NCI-H526 (cell line): ENCODE results near the gene RRP7A.
A peak's percentile ranks its signal among the peaks of the same experiment; 100 is the strongest.
"Not testable (repeated sequence)": the region's sequence is repeated elsewhere in the genome, so short reads cannot be mapped to it uniquely, and the experiment has no call there.

Source experiments
- DNase-seq, 2 experiments: peaks; one replicate each; lab custom pipeline; 2025; lab: John Stamatoyannopoulos, UW

The RRP7A gene

GRCh38 chr22:42519525-42520401 lies at the start of gene RRP7A:
Gene RRP7A (minus strand): TSS chr22:42519796. CDS start chr22:42519786, 10 bp downstream.
- peak in 1 of 2 experiments; percentile 66 for DNase-seq

GRCh38 chr22:42567950-42568349 lies 48.4 kb upstream of the RRP7A start:
- DNase-seq: not testable (repeated sequence)

GRCh38 chr22:42565956-42566355 lies 46.4 kb upstream of the RRP7A start:
- DNase-seq: no peak

- DNase-seq: no peak
Measured at GRCh38 chr22:42564699-42565098, 45.1 kb upstream of the RRP7A start.

- DNase-seq: not testable (repeated sequence)
Measured at GRCh38 chr22:42563943-42564342, 44.3 kb upstream of the RRP7A start.

GRCh38 chr22:42562684-42563083 lies 43.1 kb upstream of the RRP7A start:
- DNase-seq: no peak

- no peak for DNase-seq
Measured at GRCh38 chr22:42562279-42562678, 42.7 kb upstream of the RRP7A start.

GRCh38 chr22:42561856-42562255 lies 42.3 kb upstream of the RRP7A start:
- no peak for DNase-seq

- peak in 1 of 2 experiments; percentile 35 for DNase-seq
Measured at GRCh38 chr22:42560781-42561180, 41.2 kb upstream of the RRP7A start.

GRCh38 chr22:42560381-42560780 lies 40.8 kb upstream of the RRP7A start:
- no peak for DNase-seq

- DNase-seq: peak; percentile 21 to 83
Measured at GRCh38 chr22:42553475-42554361, 34.1 kb upstream of the RRP7A start, which contains the start of gene SERHL2. Gene SERHL2 (plus strand): TSS chr22:42553956. CDS start chr22:42554021, 65 bp downstream.

GRCh38 chr22:42552294-42552647 lies 32.7 kb upstream of the RRP7A start:
- DNase-seq: not testable (repeated sequence)

GRCh38 chr22:42549331-42550060 lies 29.9 kb upstream of the RRP7A start:
- no peak for DNase-seq

GRCh38 chr22:42548597-42549330 lies 29.2 kb upstream of the RRP7A start:
- DNase-seq: no peak

- not testable (repeated sequence) for DNase-seq
Measured at GRCh38 chr22:42548126-42548525, 28.5 kb upstream of the RRP7A start.

GRCh38 chr22:42547562-42547961 lies 28.0 kb upstream of the RRP7A start:
- no peak for DNase-seq

- no peak for DNase-seq
Measured at GRCh38 chr22:42544686-42545085, 25.1 kb upstream of the RRP7A start.

GRCh38 chr22:42539236-42539771 lies 19.7 kb upstream of the RRP7A start:
- DNase-seq: not testable (repeated sequence)

GRCh38 chr22:42537199-42537831 lies 17.7 kb upstream of the RRP7A start:
- DNase-seq: not testable (repeated sequence)

GRCh38 chr22:42536634-42537033 lies 17.0 kb upstream of the RRP7A start:
- DNase-seq: not testable (repeated sequence)
